Right cardiac atrium (tissue), 5 donors: ENCODE measurements around the gene CIRBP. TPM values are rescaled to one million over a fixed set of nuclear protein-coding genes. Genes with fewer than 3 reads are reported as not detected.

ENCODE experiments used
- ATAC-seq, 2 donors: fragments of 200-7000 bp; cut with Tn5 transposase; one replicate each; pipeline versions ENCODE4 v1.8.0 to v1.9.1; 2020; ENCODE audit warnings: moderate library complexity in 2 of 2, mild to moderate bottlenecking in 1 of 2
- DNase-seq, 3 donors: peaks; one replicate each; pipeline ENCODE4 v3.0.0-alpha.2; 2020
- H3K27ac ChIP-seq: one replicate; pipeline ENCODE4 v1.5.1; 2013; ENCODE audit warnings: mild to moderate bottlenecking, low read length, control low read depth, moderate library complexity
- H3K27me3 ChIP-seq: one replicate; pipeline ENCODE4 v1.6.1; 2013; ENCODE audit not compliant: control insufficient read depth, insufficient read depth
- H3K4me1 ChIP-seq: one replicate; pipeline ENCODE4 v1.6.1; 2013; ENCODE audit warnings: low read length; ENCODE audit not compliant: control insufficient read depth, insufficient read depth
- H3K4me3 ChIP-seq: one replicate; pipeline ENCODE4 v1.5.1; 2013; ENCODE audit warnings: low read length, control low read depth
- H3K9me3 ChIP-seq: one replicate; pipeline ENCODE4 v1.6.1; 2013; ENCODE audit warnings: low read length; ENCODE audit not compliant: control insufficient read depth
- WGBS: extraction: QIAGEN DNeasy Blood & Tissue Kit; methylation state at CpG from one replicate; pipeline ENCODE4 v1.1.7; 2013; 5-methylcytosine and 5-hydroxymethylcytosine counted together
- intact Hi-C, 4 donors: fragments of 100-400 bp; cut with DNase I; formaldehyde crosslinking; loops; one replicate each; pipeline versions ENCODE4 v1.11.0 to v1.14.0; 2022 to 2023
- polyA plus RNA-seq: library from polyadenylated mRNA; stranded (reverse); fragments of 200-250 nt; gene quantifications from one replicate; pipeline ENCODE4 v1.2.3, GENCODE V29; 2013
- total RNA-seq, 4 donors: library from RNA; stranded (reverse); fragmentation: NEBNext Ultra II Directional; extraction: Animal tissue kit (Norgen Biotek cat#: 25700); gene quantifications; one replicate each; pipeline ENCODE4 v1.2.1, GENCODE V29; 2021
- donor health status: healthy with polysubstance abuse.
- donor health status: DM: no; HTN: yes; CAD: no.
- donor health status: DM: no; HTN: no; CAD: no.
- donor health status: DM: no; HTN: yes; CAD: no; lungs with severe emphysema.
- donor health status: DM: yes; HTN: yes; CAD: no.

CIRBP gene
- total and polyA plus RNA-seq, 5 donors: 288 to 417 (median 369) TPM

GRCh38 chr19:1272423-1273262 is 3.5 kb downstream of the CIRBP start:
- H3K4me1 ChIP-seq: peaks cover 15% of the 10 kb centered on the region
- ATAC-seq (no peak), DNase-seq (no peak)
- no peak overlapping the region for H3K4me3 ChIP-seq
- H3K27ac ChIP-seq: peak overlapping the region; percentile 5
- intact Hi-C loops: no loop called here
- no peaks in the 10 kb centered on the region for H3K9me3 ChIP-seq
- H3K27me3 ChIP-seq: no peaks in the 10 kb centered on the region
- WGBS: 66% methylated on average over 33 of the region's 33 CpGs

- 70% methylated on average over 25 of the region's 25 CpGs for WGBS
- Histone ChIP-seq H3K4me3 (no peak overlapping the region), H3K4me1 (peaks cover 15% of the 10 kb centered on the region), H3K27me3 (no peaks in the 10 kb centered on the region), H3K27ac (no peak overlapping the region), H3K9me3 (no peaks in the 10 kb centered on the region)
- no peak for DNase-seq
- intact Hi-C loops: no loop called here
- no peak for ATAC-seq
Measured at GRCh38 chr19:1273263-1274041, 4.3 kb downstream of the CIRBP start.

- WGBS: 80% methylated on average over 46 of the region's 46 CpGs
- ATAC-seq (no peak), DNase-seq (peak in 2 of 3 donors; percentile 43 to 81)
- no peaks in the 10 kb centered on the region for H3K27me3 ChIP-seq
- intact Hi-C loops: no loop called here
- H3K4me3 ChIP-seq: no peak overlapping the region
- peaks cover 15% of the 10 kb centered on the region for H3K4me1 ChIP-seq
- H3K9me3 ChIP-seq: no peaks in the 10 kb centered on the region
- H3K27ac ChIP-seq: peak overlapping the region; percentile 79
Measured at GRCh38 chr19:1274081-1274851, 5.1 kb downstream of the CIRBP start.

GRCh38 chr19:1274852-1275259 is 5.7 kb downstream of the CIRBP start:
- Histone ChIP-seq H3K9me3 (no peaks in the 10 kb centered on the region), H3K4me1 (peaks cover 15% of the 10 kb centered on the region), H3K27ac (peak overlapping the region; percentile 79), H3K4me3 (peak overlapping the region; percentile 21), H3K27me3 (no peaks in the 10 kb centered on the region)
- ATAC-seq (peak; percentile 1), DNase-seq (no peak)
- intact Hi-C loops: no loop called here
- WGBS: 22% methylated on average over 44 of the region's 44 CpGs

GRCh38 chr19:1275260-1275975 is 6.3 kb downstream of the CIRBP start, which contains the start of gene FAM174C:
Gene FAM174C (plus strand): TSS chr19:1275530. CDS start chr19:1275550, 20 bp downstream.
- ATAC-seq: peak; percentile 74 to 85
- H3K4me1 ChIP-seq: peaks cover 11% of the 10 kb centered on the region
- H3K27ac ChIP-seq: peak within 1 kb of the TSS; percentile 97
- H3K4me3 ChIP-seq: peak within 1 kb of the TSS; percentile 70
- intact Hi-C loops: no loop called here
- no peaks in the 10 kb centered on the region for H3K9me3 ChIP-seq
- under 1% methylated on average over 98 of the region's 98 CpGs for WGBS
- DNase-seq: peak; percentile 97 to 98 (median 98)
- H3K27me3 ChIP-seq: no peaks in the 10 kb centered on the region

GRCh38 chr19:1275976-1276627 is 7.0 kb downstream of the CIRBP start:
- DNase-seq (peak in 1 of 3 donors; percentile 82), ATAC-seq (peak; percentile 1 to 75)
- peak overlapping the region; percentile 46 for H3K27ac ChIP-seq
- intact Hi-C loops: no loop called here
- WGBS: 8% methylated on average over 43 of the region's 43 CpGs
- no peaks in the 10 kb centered on the region for H3K27me3 ChIP-seq
- H3K4me3 ChIP-seq: peak overlapping the region; percentile 70
- peaks cover 8% of the 10 kb centered on the region for H3K4me1 ChIP-seq
- no peaks in the 10 kb centered on the region for H3K9me3 ChIP-seq

- DNase-seq: no peak
- no peak overlapping the region for H3K27ac ChIP-seq
- no peaks in the 10 kb centered on the region for H3K9me3 ChIP-seq
- no peaks in the 10 kb centered on the region for H3K27me3 ChIP-seq
- 72% methylated on average over 10 of the region's 10 CpGs for WGBS
- no peak overlapping the region for H3K4me3 ChIP-seq
- no peak for ATAC-seq
- H3K4me1 ChIP-seq: peaks cover 7% of the 10 kb centered on the region
- intact Hi-C loops: no loop called here
Measured at GRCh38 chr19:1276628-1277022, 7.5 kb downstream of the CIRBP start.

GRCh38 chr19:1277061-1277460 is 7.9 kb downstream of the CIRBP start:
- ATAC-seq (no peak), DNase-seq (no peak)
- 93% methylated on average over 15 of the region's 15 CpGs for WGBS
- Histone ChIP-seq H3K9me3 (no peaks in the 10 kb centered on the region), H3K4me3 (no peak overlapping the region), H3K27me3 (no peaks in the 10 kb centered on the region), H3K4me1 (peaks cover 7% of the 10 kb centered on the region), H3K27ac (no peak overlapping the region)
- intact Hi-C loops: no loop called here

GRCh38 chr19:1278074-1278473 is 8.9 kb downstream of the CIRBP start:
- DNase-seq: no peak
- 83% methylated on average over 12 of the region's 12 CpGs for WGBS
- Histone ChIP-seq H3K27ac (no peak overlapping the region), H3K9me3 (no peaks in the 10 kb centered on the region), H3K4me3 (no peak overlapping the region), H3K27me3 (no peaks in the 10 kb centered on the region), H3K4me1 (peaks cover 5% of the 10 kb centered on the region)
- intact Hi-C loops: no loop called here
- no peak for ATAC-seq
